K562 (cell line): ENCODE results near the gene TALDO1. TPM values are rescaled to one million over a fixed set of nuclear protein-coding genes. Genes with fewer than 3 reads are reported as not detected.

Experiments
- ATAC-seq: fragments of 200-7000 bp; cut with Tn5 transposase; 3 replicates; pipeline ENCODE4 v1.9.1; 2020; ENCODE audit warnings: moderate library complexity
- BruUV-seq: library from RNA; stranded (reverse); fragments of 400-500 nt; replicated peaks from 2 replicates; lab custom pipeline; 2021; lab: Mats Ljungman, UMichigan
- CTCF ChIA-PET: fragments of 300-600 bp; formaldehyde crosslinking; extraction: SDS; loops from one replicate; lab custom pipeline; 2021; ENCODE audit warnings: low intra/inter-chr PET ratio; lab: Yijun Ruan, JAX
- POLR2A ChIA-PET: fragments of 300-600, 350-650 bp; sonication (Branson Sonifier 250); formaldehyde crosslinking; extraction: SDS; loops from one replicate; lab custom pipeline; 2021; ENCODE audit warnings: antibody characterized with exemption, inconsistent platforms; lab: Yijun Ruan, JAX
- DNase-seq, 4 experiments: peaks; one replicate each; pipeline versions ENCODE4 v3.0.0 to v3.0.0-alpha.2; 2011 to 2018; ENCODE audit warnings: low spot score in 3 of 4, mixed read lengths in 3 of 4; ENCODE audit errors: extremely low read depth in 1 of 4
- FAIRE-seq: peaks from 2 replicates; lab custom pipeline; 2011; peaks lifted over from hg19 to GRCh38; lab: Jason Lieb, UNC
- H2AFZ ChIP-seq: 2 replicates; pipeline ENCODE4 v1.6.0; 2011; ENCODE audit warnings: low read depth, low read length, control low read depth, inconsistent platforms
- H3K27ac ChIP-seq: fragments of 200-600 bp; 3 replicates; pipeline ENCODE4 v1.8.0; 2011; ENCODE audit warnings: low read depth, mild to moderate bottlenecking, control low read depth, inconsistent platforms, low read length, moderate library complexity, mixed read lengths; ENCODE audit errors: extremely low read depth
- H3K27me3 ChIP-seq, 2 experiments: fragments of 300-600 bp in 1 of 2; 2 replicates in 1 of 2; 3 replicates in 1 of 2; pipeline versions ENCODE4 v1.6.0 to v1.8.0; 2011; ENCODE audit warnings: inconsistent platforms in 2 of 2, low read length in 2 of 2, mild to moderate bottlenecking in 1 of 2, mixed read lengths in 1 of 2, moderate library complexity in 1 of 2; ENCODE audit not compliant: control insufficient read depth in 2 of 2, insufficient read depth in 2 of 2
- H3K36me3 ChIP-seq: fragments of 300-600 bp; 3 replicates; pipeline ENCODE4 v1.8.0; 2011; ENCODE audit warnings: mild to moderate bottlenecking, low read length, inconsistent platforms; ENCODE audit not compliant: control insufficient read depth, insufficient read depth
- H3K4me1 ChIP-seq, 2 experiments: fragments of 200-600 bp in 1 of 2; replicated peaks in 1 of 2; 2 replicates in 1 of 2; 3 replicates in 1 of 2; pipeline versions ENCODE4 v1.5.1 to v1.8.0; 2011; ENCODE audit warnings: inconsistent platforms in 2 of 2, low read length in 2 of 2, mild to moderate bottlenecking in 1 of 2, mixed read lengths in 1 of 2, moderate library complexity in 1 of 2; ENCODE audit not compliant: control insufficient read depth in 2 of 2, insufficient read depth in 2 of 2
- H3K4me2 ChIP-seq: 2 replicates; pipeline ENCODE4 v1.6.1; 2011; ENCODE audit warnings: low read length, control low read depth, inconsistent platforms, mixed read lengths; ENCODE audit not compliant: insufficient read depth
- H3K4me3 ChIP-seq: fragments of 200-600 bp; sonication (generic), shearing (Covaris generic); 2 replicates; pipeline ENCODE4 v1.5.1; 2016; ENCODE audit warnings: control low read depth, inconsistent platforms
- H3K79me2 ChIP-seq: fragments of 200-600 bp; 3 replicates; pipeline ENCODE4 v1.8.0; 2011; ENCODE audit warnings: low read length, inconsistent platforms; ENCODE audit not compliant: control insufficient read depth, insufficient read depth
- H3K9ac ChIP-seq, 2 experiments: 2 replicates each; pipeline versions ENCODE4 v1.6.0 to v1.6.1; 2011; ENCODE audit warnings: low read depth in 2 of 2, low read length in 2 of 2, control low read depth in 1 of 2, inconsistent platforms in 1 of 2, mild to moderate bottlenecking in 1 of 2, mixed read lengths in 1 of 2; ENCODE audit not compliant: insufficient read depth in 1 of 2
- H3K9me1 ChIP-seq: one replicate; pipeline ENCODE4 v1.6.0; 2011; ENCODE audit warnings: inconsistent platforms, mild to moderate bottlenecking, low read length, moderate library complexity; ENCODE audit not compliant: control insufficient read depth, insufficient read depth
- H3K9me3 ChIP-seq: replicated peaks from 2 replicates; pipeline ENCODE4 v1.5.1; 2011; ENCODE audit warnings: low read depth, low read length, inconsistent platforms; ENCODE audit not compliant: control insufficient read depth, insufficient read depth
- H4K20me1 ChIP-seq: replicated peaks from 2 replicates; pipeline ENCODE4 v1.6.1; 2011; ENCODE audit warnings: low read length, inconsistent platforms, mixed read lengths; ENCODE audit not compliant: control insufficient read depth, insufficient read depth
- EGR1 ChIP-seq: fragments of 450-650 bp; conservative IDR thresholded peaks from 2 replicates; pipeline ENCODE4 v1.6.1; 2017; ENCODE audit warnings: mild to moderate bottlenecking
- ESRRB ChIP-seq: fragments of 250-450 bp; sonication (Bioruptor Pico); IDR thresholded peaks from 2 replicates; pipeline ENCODE4 v1.5.0; 2020; ENCODE audit warnings: mild to moderate bottlenecking, moderate library complexity, borderline replicate concordance
- HDAC3 ChIP-seq: fragments of 450-650 bp; IDR thresholded peaks from 2 replicates; pipeline ENCODE4 v1.6.1; 2018; ENCODE audit warnings: borderline replicate concordance, mild to moderate bottlenecking, moderate library complexity; ENCODE audit not compliant: partially characterized antibody
- L3MBTL2 ChIP-seq: fragments of 450-650 bp; IDR thresholded peaks from 2 replicates; pipeline ENCODE4 v1.6.1; 2016; ENCODE audit warnings: mild to moderate bottlenecking, moderate library complexity
- MTF1 ChIP-seq: fragments of 250-450 bp; sonication (Bioruptor Pico); IDR thresholded peaks from 2 replicates; pipeline ENCODE4 v1.9.0; 2021; ENCODE audit warnings: moderate library complexity, mild to moderate bottlenecking, inconsistent platforms, borderline replicate concordance
- MYC ChIP-seq, 2 experiments: fragments of 250-450 bp in 1 of 2; sonication (Bioruptor Pico) in 1 of 2; IDR thresholded peaks; 2 replicates each; pipeline versions ENCODE4 v1.5.1 to v1.6.1; 2012 to 2021; ENCODE audit warnings: low read depth in 2 of 2, borderline replicate concordance in 1 of 2, improper control_type of control experiment in 1 of 2, low read length in 1 of 2, mild to moderate bottlenecking in 1 of 2, moderate library complexity in 1 of 2
- NUFIP1 ChIP-seq: fragments of 450-650 bp; IDR thresholded peaks from 2 replicates; pipeline ENCODE4 v1.6.1; 2018; ENCODE audit not compliant: partially characterized antibody
- RBFOX2 ChIP-seq: fragments of 200-400 bp; formaldehyde crosslinking; IDR thresholded peaks from 2 replicates; pipeline ENCODE4 v1.6.1; 2017; ENCODE audit warnings: low read depth, mild to moderate bottlenecking, low read length, moderate library complexity
- REST ChIP-seq, 2 experiments: fragments of 450-650 bp; formaldehyde crosslinking in 1 of 2; IDR thresholded peaks; 2 replicates each; pipeline versions ENCODE4 v1.4.0 to v1.6.1; 2014 to 2020; ENCODE audit warnings: mild to moderate bottlenecking in 2 of 2, borderline replicate concordance in 1 of 2, low read depth in 1 of 2
- TCF3 ChIP-seq: sonication (generic); formaldehyde crosslinking; IDR thresholded peaks from 2 replicates; pipeline ENCODE4 v1.4.0; 2020; ENCODE audit warnings: mild to moderate bottlenecking, missing genetic modification reagents
- ZNF12 ChIP-seq: sonication (generic); formaldehyde crosslinking; IDR thresholded peaks from 2 replicates; pipeline ENCODE4 v1.4.0; 2020; ENCODE audit warnings: mild to moderate bottlenecking, missing genetic modification reagents
- WGBS: fragments of 100-300 bp; shearing (Covaris generic); methylation state at CpG from one replicate; pipeline ENCODE4 v1.1.6; 2016; ENCODE audit warnings: low coverage, mixed read lengths; ENCODE audit not compliant: insufficient coverage; ENCODE audit errors: missing lambda C conversion rate; 5-methylcytosine and 5-hydroxymethylcytosine counted together
- in situ Hi-C: fragments of 300-500 bp; cut with MboI; formaldehyde crosslinking; loops from 4 replicates; pipeline ENCODE4 v1.15.0; 2018; ENCODE audit warnings: inconsistent platforms, mixed read lengths
- intact Hi-C: fragments of 100-400 bp; cut with micrococcal nuclease; formaldehyde crosslinking; loops from 2 replicates; pipeline ENCODE4 v1.14.2; 2022
- polyA plus RNA-seq, 8 experiments: library from polyadenylated mRNA; depleted of rRNA in 4 of 8; stranded (reverse) in 5 of 8; unstranded in 3 of 8; fragments of >200 nt; fragmentation: Nextera tagmentation in 2 of 8; fragmentation: Illumina TruSeq in 1 of 8; extraction: Ambion mirVana in 2 of 8; extraction: Trizol in 1 of 8; gene quantifications; 2 replicates each; pipeline versions ENCODE4 v1.2.1 to v1.2.3, GENCODE V29; 2011 to 2014; ENCODE audit warnings: inconsistent platforms in 1 of 8, missing spikeins in 1 of 8
- total RNA-seq, 7 experiments: library from RNA; depleted of rRNA in 6 of 7; stranded (reverse); fragments of >200 nt in 6 of 7; fragmentation: Illumina TruSeq in 2 of 7; extraction: Trizol in 2 of 7; gene quantifications; 2 replicates each; pipeline versions ENCODE4 v1.2.1 to v1.2.3, GENCODE V29; 2011 to 2021; ENCODE audit warnings: low replicate concordance in 1 of 7

Gene TALDO1
- total and polyA plus RNA-seq, 9 of the 15 experiments (the other 6 are each of a cell fraction or from before 2014, with no cell fraction given) = 260 to 541 (median 441) TPM

GRCh38 chr11:790721-791564 lies 43.7 kb downstream of the TALDO1 start:
- Histone ChIP-seq H3K9me1 (peaks cover 3% of the 10 kb centered on the region), H3K27ac (no peak overlapping the region), H3K4me1 (peaks cover 0 to 89% of the 10 kb centered on the region in 2 experiments; a peak in 3 of 5 replicates), H3K9me3 (no peaks in the 10 kb centered on the region), H3K9ac (peak overlapping the region in 1 of 2 experiments; percentile 58; a peak in 2 of 4 replicates), H3K79me2 (peaks cover 9% of the 10 kb centered on the region), H3K27me3 (no peaks in the 10 kb centered on the region), H4K20me1 (no peaks in the 10 kb centered on the region), H3K4me2 (no peak overlapping the region), H3K4me3 (no peak overlapping the region), H3K36me3 (peaks cover 31% of the 10 kb centered on the region; the same call in 1 of the 3 replicates), H2AFZ (no peak overlapping the region)
- ChIA-PET CTCF (no interaction called here), POLR2A (interaction anchor here (0.7 to 0.9 kb wide), 2 partner anchors 22 to 33 kb away, joined by 3 to 4 read pairs; no protein-coding TSS in a partner anchor)
- BruUV-seq = TSS peak; percentile 35
- intact Hi-C loops (loop anchor here (10.0 kb wide), 1 partner anchor 226 kb away; the partner anchor contains the start of genes LMNTD2 and RASSF7), in situ Hi-C loops (no loop called here)
- 56% methylated on average over 12 of the region's 18 CpGs for WGBS
- peak; percentile 19; the same call in 2 of the 3 replicates for ATAC-seq
- DNase-seq = no peak
- no peak for FAIRE-seq
- TF ChIP-seq TCF3 (CRISPR knock-in tag) (no peak), RBFOX2 (peak; percentile 30), MTF1 (CRISPR knock-in tag) (no peak), ZNF12 (CRISPR knock-in tag) (no peak), ESRRB (no peak), L3MBTL2 (no peak), MYC (IDR thresholded peaks at IDR 0.05; ENCODE audit: low read depth, low read length) (no peak), MYC (CRISPR knock-in tag; IDR thresholded peaks at IDR 0.05; ENCODE audit: borderline replicate concordance, low read depth) (no peak), HDAC3 (no peak), EGR1 (no peak), NUFIP1 (no peak), REST (IDR thresholded peaks at IDR 0.05; ENCODE audit: borderline replicate concordance) (no peak), REST (CRISPR knock-in tag; IDR thresholded peaks at IDR 0.05; ENCODE audit: low read depth) (no peak)
